Measurements from ENCODE around the gene TSPAN2. TPM values are rescaled to one million over a fixed set of nuclear protein-coding genes. Genes with fewer than 3 reads are reported as not detected.
A peak's percentile ranks its signal among the peaks of the same experiment; 100 is the strongest.

Gene TSPAN2
- total RNA-seq, 8 experiments from 2014 or later: 0.36 to 27.1 (median 9.7) TPM; not detected in 1

DNA sequence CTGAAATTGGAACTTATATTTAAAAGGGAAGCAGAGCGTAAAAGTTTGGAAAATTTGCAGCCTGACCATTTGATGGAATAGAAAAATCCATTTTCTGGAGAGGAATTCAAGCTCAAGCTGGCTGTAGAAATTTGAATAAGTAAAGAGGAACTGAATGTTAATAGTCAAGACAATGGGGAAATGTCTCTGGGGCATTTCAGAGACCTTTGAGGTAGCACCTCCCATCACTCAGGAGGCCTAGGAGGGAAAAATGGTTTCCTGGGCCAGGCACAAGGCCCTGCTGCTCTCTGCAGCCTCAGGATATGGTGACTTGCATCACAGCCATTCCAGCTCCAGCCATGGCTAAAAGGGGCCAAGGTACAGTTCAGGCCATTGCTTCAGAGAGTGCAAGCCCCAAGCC is 77.3 kb downstream of the TSPAN2 start:
- in situ Hi-C loops (cut with MboI; ENCODE audit: low pct_unique_long_range_greater_than_20kb in 2 of 9, low sequenced_read_pairs in 9 of 9, unreplicated experiment in 9 of 9): no loop called here
- WGBS, 10 experiments: 17 to 100% (median 76%) methylated on average over 1 of the region's 1 CpG; no CpG with 5 or more reads in 2 of the 10 experiments
- Histone ChIP-seq H3K27ac (no peak overlapping the region), H3K4me1 (replicated peaks in 1 of 2) (no peaks in the 10 kb centered on the region), H3K4me3 (no peak overlapping the region)
- ATAC-seq (replicated peaks in 6 of 8): peak in 1 of 8 experiments; percentile 25

- no peak overlapping the region for H3K4me3 ChIP-seq
- H3K27ac ChIP-seq: no peak overlapping the region
- in situ Hi-C loops (cut with MboI; ENCODE audit: low pct_unique_long_range_greater_than_20kb in 2 of 9, low sequenced_read_pairs in 9 of 9, unreplicated experiment in 9 of 9): no loop called here
- ATAC-seq (replicated peaks in 6 of 8): no peak
- 43 to 100% (median 84%) methylated on average over 1 to 2 of the region's 2 CpGs; no CpG with 5 or more reads in 4 of the 10 experiments for WGBS, 10 experiments
- no peaks in the 10 kb centered on the region for H3K4me1 ChIP-seq (replicated peaks in 1 of 2)
These were observed 83.1 kb downstream of the TSPAN2 start for GRCh38 chr1:115006191-115006590.

Other genes with a start within 250 kb of the TSPAN2 start
- under 1 TPM in 2 of 8 experiments, not detected in 6; 0.15 to 0.99 TPM for gene SYCP1, start 234.6 kb downstream of the TSPAN2 start, total RNA-seq
- under 1 TPM in 1 of 8 experiments, not detected in 7; 0.64 TPM for gene TSHB, start 59.7 kb downstream of the TSPAN2 start, total RNA-seq
- 10 to 100 TPM in 1 of 8 experiments, under 1 TPM in 3, not detected in 4; 0.57 to 20.0 (median 0.78) TPM for gene NGF, start 248.7 kb upstream of the TSPAN2 start, total RNA-seq

Measured in motor neuron (in vitro differentiated cells).